Mesodermal cell (in vitro differentiated cells): ENCODE data around the gene INPP5A.
"Not testable (repeated sequence)": the region's sequence is repeated elsewhere in the genome, so short reads cannot be mapped to it uniquely, and the experiment has no call there.

Source experiments
- H3K27ac ChIP-seq: 2 replicates; pipeline ENCODE4 v1.7.0; 2013; ENCODE audit warnings: mild to moderate bottlenecking, low read depth, low read length, moderate library complexity; ENCODE audit not compliant: severe bottlenecking
- H3K36me3 ChIP-seq: 2 replicates; pipeline ENCODE4 v1.7.1; 2013; ENCODE audit warnings: mild to moderate bottlenecking, low read length, moderate library complexity; ENCODE audit not compliant: control insufficient read depth, insufficient read depth
- H3K4me1 ChIP-seq: one replicate; pipeline ENCODE4 v1.7.1; 2013; ENCODE audit warnings: mild to moderate bottlenecking, low read length; ENCODE audit not compliant: insufficient read depth, control insufficient read depth, poor library complexity, severe bottlenecking
- H3K4me3 ChIP-seq: 2 replicates; pipeline ENCODE4 v1.7.0; 2013; ENCODE audit warnings: low read length, control low read depth, mild to moderate bottlenecking; ENCODE audit not compliant: insufficient read depth, poor library complexity, severe bottlenecking; ENCODE audit errors: extremely low read depth
- H3K9me3 ChIP-seq: 2 replicates; pipeline ENCODE4 v1.7.1; 2013; ENCODE audit warnings: mild to moderate bottlenecking, low read length, moderate library complexity; ENCODE audit not compliant: control insufficient read depth
- WGBS, 2 experiments: methylation state at CpG; one replicate each; pipeline ENCODE4 v1.1.5; 2013; ENCODE audit warnings: missing lambda C conversion rate in 2 of 2; ENCODE audit not compliant: insufficient coverage in 2 of 2; 5-methylcytosine and 5-hydroxymethylcytosine counted together

INPP5A gene

DNA sequence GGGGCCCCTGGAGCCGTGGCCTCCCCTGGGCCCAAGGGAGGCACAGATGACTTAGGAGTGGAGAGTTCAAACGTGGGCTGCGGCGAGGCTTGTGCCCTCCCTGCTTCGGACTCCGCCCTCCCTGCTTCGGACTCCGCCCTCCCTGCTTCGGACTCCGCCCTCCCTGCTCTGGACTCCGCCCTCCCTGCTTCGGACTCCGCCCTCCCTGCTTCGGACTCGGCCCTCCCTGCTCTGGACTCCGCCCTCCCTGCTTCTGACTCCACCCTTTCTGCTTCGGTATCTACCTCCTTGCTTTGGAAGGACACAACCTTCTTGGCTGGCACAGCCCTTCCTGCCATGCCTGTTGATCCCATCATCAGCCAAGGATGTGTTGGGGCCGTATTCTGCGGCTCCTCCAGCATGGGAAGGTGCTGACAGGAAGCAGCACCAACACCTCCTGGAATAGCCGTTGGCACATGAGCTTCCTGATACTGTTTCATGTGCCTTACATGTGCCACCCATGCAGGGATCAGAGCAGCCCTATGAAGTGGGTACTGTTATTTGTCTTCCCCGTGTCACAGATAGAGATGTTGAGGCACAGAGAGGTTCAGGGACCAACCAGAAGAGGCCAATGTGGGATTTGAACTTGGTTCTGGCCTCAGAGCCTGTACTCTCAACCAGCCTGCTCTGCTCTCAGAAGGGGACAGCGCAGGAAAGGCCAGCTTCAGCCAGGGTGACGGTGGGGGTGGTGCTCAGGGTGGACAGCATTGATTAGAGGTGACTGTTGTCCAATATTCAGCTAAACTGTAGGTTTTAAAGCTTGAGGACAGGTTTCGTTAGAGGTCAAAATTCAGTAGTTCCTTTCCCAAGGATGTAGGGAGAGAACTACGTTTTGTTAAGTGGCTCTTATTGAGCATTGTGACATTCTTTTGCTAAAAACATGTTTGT lies 133.9 kb downstream of the INPP5A start:
- Histone ChIP-seq H3K4me1 (peaks cover 7% of the 10 kb centered on the region), H3K27ac (no peak overlapping the region), H3K4me3 (no peak overlapping the region), H3K36me3 (peaks cover 3% of the 10 kb centered on the region), H3K9me3 (no peaks in the 10 kb centered on the region)
- 94 to 98% methylated on average over 22 to 25 of the region's 25 CpGs for WGBS, 2 experiments

DNA sequence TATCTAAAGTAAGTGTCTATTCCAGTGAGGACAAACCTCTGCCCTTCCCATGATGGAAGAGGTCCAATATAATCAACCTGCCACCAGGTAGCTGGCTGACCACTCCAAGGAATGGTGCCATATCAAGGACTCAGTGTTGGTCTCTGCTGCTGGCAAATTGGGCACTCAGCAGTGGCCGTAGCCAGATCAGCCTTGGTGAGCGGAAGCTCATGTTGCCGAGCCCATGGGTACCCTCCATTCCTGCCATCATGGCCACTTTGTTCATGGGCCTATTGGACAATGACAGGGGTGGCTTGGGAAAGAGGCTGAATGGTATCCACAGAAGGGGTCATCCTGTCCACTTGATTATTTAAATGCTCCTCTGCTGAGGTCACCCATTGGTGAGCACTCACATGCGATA lies 136.2 kb downstream of the INPP5A start:
- H3K4me3 ChIP-seq, H3K4me1 ChIP-seq, H3K27ac ChIP-seq, H3K36me3 ChIP-seq, H3K9me3 ChIP-seq: not testable (repeated sequence)
- WGBS, 2 experiments, result 91 to 100% methylated on average over 2 to 4 of the region's 4 CpGs

DNA sequence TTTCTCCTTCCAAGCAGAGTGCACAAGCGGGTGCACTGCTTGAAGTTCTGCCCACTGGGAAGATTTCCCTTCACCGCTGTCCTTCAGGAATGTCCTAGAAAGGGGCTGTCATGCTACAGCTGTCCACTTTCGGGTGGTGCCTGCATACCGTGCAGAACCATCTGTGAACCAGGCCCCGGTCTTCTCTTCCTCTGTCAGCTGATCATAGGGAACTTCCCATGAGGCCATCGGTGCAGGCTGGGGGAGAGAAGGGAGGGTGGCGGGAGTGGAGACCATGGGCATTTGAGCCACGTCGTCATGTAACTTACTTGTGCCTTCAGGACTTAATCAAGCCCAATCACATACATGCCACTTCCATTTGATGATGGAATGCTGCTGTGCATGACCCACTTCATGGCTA lies 136.7 kb downstream of the INPP5A start:
- Histone ChIP-seq H3K4me1 (no peaks in the 10 kb centered on the region), H3K9me3 (no peaks in the 10 kb centered on the region), H3K4me3 (no peak overlapping the region), H3K36me3 (peaks cover 3% of the 10 kb centered on the region), H3K27ac (no peak overlapping the region)
- WGBS, 2 experiments, result 81 to 91% methylated on average over 3 to 7 of the region's 9 CpGs

DNA sequence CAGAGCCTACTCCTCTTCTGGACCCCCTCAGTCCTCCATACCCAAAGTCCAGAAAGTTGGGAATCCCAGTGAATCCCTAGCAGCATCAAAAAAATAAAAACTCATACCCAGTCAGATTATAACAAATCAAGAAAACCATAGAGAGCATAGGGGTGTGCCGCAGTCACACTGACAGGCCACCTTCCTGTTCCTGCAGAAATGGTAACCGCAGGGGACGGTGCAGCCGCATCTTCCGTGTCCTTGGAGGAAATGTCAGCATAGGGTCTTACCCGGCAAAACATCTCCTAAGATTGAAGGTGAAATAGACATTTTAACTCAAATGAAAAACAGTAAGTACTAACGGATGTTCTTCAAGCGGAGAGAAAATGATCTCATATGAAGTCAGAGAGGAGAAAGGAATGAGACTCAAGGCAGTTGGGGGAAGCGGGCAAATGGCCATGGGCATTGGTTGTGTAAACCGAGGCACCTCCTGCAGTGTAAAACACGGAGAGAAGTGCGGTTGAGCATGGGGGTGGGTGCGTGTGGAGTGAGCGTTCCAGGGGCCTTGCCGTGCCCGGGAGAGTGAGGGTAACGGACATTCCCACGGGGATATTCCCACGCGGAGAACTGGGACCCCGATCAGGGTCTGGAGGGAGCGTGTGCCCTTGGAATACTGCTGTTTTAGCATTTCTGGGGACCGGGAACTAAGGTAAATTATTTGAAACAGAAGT lies 137.6 kb downstream of the INPP5A start:
- Histone ChIP-seq H3K27ac (no peak overlapping the region), H3K4me3 (no peak overlapping the region), H3K36me3 (peaks cover 3% of the 10 kb centered on the region), H3K9me3 (no peaks in the 10 kb centered on the region), H3K4me1 (no peaks in the 10 kb centered on the region)
- WGBS, 2 experiments, result 97% methylated on average over 17 to 20 of the region's 23 CpGs

DNA sequence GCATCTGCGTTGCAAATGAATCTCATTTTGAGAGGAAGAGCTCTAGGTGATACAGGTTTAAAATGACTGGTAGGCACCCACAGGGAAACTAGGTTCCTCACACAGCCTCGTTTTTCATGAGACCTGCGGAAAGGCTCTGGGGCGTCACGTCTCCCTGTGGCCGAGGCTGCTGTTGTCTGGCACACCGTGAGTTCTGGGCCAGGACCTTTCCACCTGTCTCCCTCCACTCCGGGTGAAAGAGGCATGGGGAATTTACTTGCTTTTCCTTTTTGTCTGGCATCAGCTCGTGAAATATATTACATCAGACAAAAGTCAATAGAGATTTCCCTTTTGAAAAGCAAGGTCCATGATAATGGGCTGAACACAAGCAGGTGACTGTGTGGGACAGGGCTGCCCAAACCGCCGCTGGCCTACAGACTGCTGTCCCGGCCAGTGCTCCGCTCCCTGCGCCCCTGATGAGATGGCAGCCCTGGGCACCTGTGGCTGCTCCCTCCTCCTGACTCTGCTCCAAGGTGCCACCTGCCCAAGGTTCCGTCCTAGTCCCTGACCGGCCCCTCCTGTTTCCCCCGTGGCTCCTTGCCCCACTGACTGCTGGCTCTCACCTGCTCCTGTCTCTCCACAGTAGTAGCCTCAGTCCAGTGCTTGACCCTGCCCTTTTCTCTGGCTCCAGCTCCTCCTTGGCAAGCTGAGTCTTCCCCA lies 138.8 kb downstream of the INPP5A start:
- Histone ChIP-seq H3K4me3 (no peak overlapping the region), H3K36me3 (peaks cover 3% of the 10 kb centered on the region), H3K9me3 (no peaks in the 10 kb centered on the region), H3K4me1 (no peaks in the 10 kb centered on the region), H3K27ac (no peak overlapping the region)
- WGBS, 2 experiments, result 90 to 92% methylated on average over 16 to 17 of the region's 17 CpGs

DNA sequence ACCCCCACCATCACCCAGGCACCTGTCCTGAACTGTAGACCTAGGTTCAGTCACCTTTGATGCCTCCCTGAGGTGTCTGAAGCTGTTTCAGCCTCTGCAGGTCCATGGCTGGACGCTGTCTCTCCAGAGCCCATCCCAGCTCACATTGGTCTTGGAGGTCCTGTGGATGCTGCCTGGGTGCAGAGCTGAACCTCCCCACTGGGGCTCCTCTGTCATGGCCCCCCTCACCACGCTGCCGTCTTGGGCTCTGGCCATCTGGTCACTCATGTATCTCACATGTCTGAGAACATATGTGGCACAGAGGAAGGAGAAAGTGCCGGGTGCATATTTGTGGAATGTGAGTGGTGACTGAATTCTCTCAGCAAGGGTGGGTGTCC lies 139.5 kb downstream of the INPP5A start:
- Histone ChIP-seq H3K36me3 (peaks cover 3% of the 10 kb centered on the region), H3K4me1 (no peaks in the 10 kb centered on the region), H3K4me3 (no peak overlapping the region), H3K27ac (no peak overlapping the region), H3K9me3 (no peaks in the 10 kb centered on the region)
- WGBS, 2 experiments, result 85 to 100% methylated on average over 2 to 4 of the region's 4 CpGs

DNA sequence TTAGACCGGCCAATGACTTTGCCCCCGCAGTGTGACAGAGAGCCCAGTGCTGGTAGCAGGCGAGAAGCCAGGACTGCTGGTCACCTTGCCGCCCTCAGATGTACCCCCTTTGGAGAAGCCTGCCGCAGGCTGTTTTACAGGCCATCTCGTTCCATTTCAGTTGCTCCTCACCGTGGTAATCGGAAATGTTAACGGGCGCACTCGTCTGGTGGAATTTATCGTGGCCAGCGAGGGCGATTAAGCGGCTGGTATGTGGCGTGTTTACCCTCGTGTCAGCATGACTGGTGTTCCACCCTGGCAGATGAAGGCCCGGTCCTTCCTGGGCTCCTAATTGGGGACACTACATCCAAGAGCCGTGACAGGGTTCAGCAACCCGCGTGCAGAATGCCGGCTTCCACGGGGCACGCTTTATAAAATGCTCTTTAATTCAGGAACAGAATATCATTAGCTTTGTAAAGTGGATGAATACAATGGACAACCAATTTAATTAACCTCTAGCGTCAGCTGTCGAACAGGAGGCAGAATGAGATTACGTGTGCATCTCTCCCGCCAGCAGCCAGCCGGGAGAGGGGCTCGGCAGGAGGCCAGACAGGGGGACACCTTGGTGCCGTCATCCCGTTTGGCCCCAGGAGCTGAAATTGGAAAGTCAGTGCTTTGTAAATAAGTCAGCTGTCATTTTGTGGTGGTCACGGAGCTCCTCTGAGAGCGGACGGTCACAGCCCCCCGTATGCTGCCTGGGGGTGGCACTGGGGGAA lies 140.1 kb downstream of the INPP5A start:
- Histone ChIP-seq H3K4me3 (no peak overlapping the region), H3K27ac (no peak overlapping the region), H3K9me3 (no peaks in the 10 kb centered on the region), H3K36me3 (peaks cover 3% of the 10 kb centered on the region), H3K4me1 (no peaks in the 10 kb centered on the region)
- 93 to 96% methylated on average over 30 to 33 of the region's 36 CpGs for WGBS, 2 experiments

DNA sequence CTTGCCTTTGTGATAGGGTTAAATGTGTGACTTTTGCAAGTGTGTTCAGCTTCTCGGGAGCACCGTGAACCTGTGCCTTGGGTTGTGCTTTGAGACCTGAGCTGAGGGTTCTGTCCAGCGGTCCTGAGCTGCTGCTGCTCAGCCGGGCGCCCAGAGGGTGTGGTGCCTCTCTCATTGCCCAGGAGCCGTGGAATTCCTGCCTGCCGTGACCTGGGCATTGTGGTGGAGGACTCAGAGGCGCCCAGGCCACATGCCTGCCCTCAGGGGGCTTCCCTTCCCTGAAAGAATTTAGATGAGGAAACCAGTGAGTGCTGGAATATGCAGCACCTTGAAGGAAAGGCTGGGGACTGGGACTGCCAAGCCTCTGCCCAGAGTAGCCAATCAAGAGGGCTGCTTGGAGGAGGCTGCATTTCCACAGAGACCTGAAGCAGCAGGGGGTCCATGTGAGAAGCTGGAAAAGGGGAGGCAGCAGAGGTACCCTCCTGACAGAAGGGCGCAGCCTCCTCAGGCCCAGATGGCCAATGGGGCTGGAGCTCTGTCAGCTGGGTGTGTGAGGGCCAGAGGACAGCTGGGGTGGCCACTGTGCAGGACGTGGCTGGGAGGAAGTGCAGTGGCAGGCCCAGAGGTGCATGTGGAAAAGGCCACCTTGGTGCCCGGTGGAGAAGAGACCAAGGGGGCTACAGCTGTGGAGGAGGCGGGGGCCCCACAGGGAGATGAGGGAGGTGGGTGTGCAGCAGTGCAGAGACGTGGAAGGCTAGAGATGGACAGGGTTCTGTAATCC lies 141.0 kb downstream of the INPP5A start:
- H3K4me1 ChIP-seq, result no peaks in the 10 kb centered on the region
- H3K27ac ChIP-seq, result no peak overlapping the region
- whole genome bisulfite sequencing, 2 experiments, result 95 to 97% methylated on average over 8 to 13 of the region's 13 CpGs
- no peaks in the 10 kb centered on the region for H3K9me3 ChIP-seq
- H3K4me3 ChIP-seq, result no peak overlapping the region
- H3K36me3 ChIP-seq, result no peaks in the 10 kb centered on the region

DNA sequence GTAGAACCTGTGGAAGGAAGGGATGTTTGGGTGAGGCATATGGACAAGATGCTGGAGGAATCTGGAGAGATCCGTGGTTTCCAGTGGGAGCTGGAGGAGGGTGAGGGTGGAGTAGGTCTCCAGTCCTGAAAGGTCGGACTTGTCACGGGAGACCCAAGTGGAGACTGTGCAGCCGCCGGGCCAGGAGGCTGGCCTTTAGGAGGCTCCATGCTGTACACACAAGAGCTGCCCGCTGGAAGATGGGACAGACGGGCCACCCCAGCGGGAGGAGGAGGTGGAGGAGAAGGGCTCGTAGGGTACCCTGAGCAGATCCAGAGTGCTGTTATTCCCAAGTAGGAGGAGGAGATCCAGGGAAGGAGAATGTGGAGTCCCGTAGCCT lies 141.6 kb downstream of the INPP5A start:
- no peaks in the 10 kb centered on the region for H3K9me3 ChIP-seq
- H3K27ac ChIP-seq, result no peak overlapping the region
- no peaks in the 10 kb centered on the region for H3K4me1 ChIP-seq
- WGBS, 2 experiments, result 94 to 95% methylated on average over 7 to 9 of the region's 10 CpGs
- no peaks in the 10 kb centered on the region for H3K36me3 ChIP-seq
- H3K4me3 ChIP-seq, result no peak overlapping the region

DNA sequence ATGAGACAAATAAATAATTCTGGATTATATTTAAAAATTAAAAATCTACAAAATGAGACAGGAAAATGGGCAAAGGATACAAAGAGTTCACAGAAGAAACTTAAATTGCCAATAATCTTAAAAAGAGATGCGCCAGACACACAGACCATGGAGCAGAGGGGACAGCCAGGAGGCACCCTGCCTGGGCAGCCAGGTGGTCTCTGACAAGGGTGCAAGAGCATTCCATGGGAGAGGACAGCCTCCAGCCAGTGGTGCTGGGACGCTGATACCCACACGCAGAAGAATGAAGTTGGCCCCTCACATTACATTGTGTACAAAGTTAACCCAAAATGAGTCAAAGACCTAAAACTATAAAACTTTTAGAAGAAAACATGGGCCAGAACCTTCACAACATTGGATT lies 142.1 kb downstream of the INPP5A start:
- 100% methylated on average over 2 to 3 of the region's 3 CpGs for WGBS, 2 experiments
- Histone ChIP-seq H3K36me3 (no peaks in the 10 kb centered on the region), H3K4me1 (peaks cover 3% of the 10 kb centered on the region), H3K9me3 (no peaks in the 10 kb centered on the region), H3K4me3 (no peak overlapping the region), H3K27ac (no peak overlapping the region)
